GM10266 (cell line): Measurements from ENCODE around the gene TTC28.

Source experiments
- DNase-seq: peaks from one replicate; pipeline ENCODE4 v3.0.0; 2012; ENCODE audit errors: extremely low spot score
- CTCF ChIP-seq: IDR thresholded peaks from 2 replicates; pipeline ENCODE4 v1.5.1; 2012; ENCODE audit warnings: mild to moderate bottlenecking, low read depth; ENCODE audit not compliant: control insufficient read depth, insufficient read depth; ENCODE audit errors: missing control alignments

TTC28 gene

GRCh38 chr22:28679611-28680287 lies at the start of gene TTC28:
TSS of gene TTC28 (minus strand) at chr22:28679840. CDS start at chr22:28679723, 117 bp downstream.
- DNase-seq, result peak; percentile 60

DNA sequence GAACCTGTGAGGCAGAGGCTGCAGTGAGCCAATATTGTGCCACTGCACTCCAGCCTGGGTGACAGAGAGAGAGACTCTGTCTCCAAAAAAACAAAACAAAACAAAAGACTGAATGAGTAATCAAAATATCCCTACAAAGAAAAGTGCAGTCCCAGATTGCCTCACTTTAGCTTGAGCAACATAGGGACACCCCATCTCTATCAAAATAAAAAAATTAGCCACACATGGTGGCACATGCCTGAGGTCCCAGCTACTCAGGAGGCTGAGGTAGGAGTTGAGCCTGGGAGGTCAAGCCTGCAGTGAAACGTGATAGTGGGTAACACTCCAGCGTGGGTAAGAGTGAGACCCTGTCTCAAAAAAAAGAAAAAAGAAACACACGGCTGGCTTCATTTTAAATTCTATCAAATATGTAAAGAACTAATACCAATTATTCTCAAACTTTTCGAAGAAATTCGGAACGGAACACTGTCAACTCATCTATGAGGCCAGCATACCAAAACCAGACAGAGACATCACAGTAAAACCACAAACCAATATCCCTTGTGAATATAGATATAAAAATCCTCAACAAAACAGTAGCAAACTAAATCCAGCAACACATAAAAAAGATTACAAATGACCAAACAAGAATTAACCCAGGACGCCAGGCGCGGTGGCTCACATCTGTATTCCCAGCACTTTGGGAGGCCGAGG lies 49.1 kb upstream of the TTC28 start:
- no peak for DNase-seq
- TF ChIP-seq CTCF, result no peak

DNA sequence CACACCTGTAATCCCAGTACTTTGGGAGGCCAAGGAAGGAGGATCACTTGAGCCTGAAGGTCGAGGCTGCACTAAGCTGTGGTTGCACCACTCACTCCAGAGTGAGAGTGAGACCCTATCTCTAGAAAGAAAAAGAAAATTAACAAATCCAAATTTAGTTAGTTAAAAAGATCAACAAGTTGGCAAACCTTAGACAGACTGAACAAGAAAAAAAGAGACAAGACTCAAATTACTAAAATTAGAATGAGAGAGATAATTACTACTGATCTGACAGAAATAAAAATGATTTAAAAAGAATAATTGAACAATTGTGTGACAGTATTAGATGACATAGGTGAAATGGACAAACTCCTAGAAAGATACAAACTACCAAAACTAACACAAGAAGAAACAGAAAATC lies 48.4 kb upstream of the TTC28 start:
- no peak for DNase-seq
- TF ChIP-seq CTCF, result no peak

- TF ChIP-seq CTCF, result no peak
- DNase-seq, result no peak
Observed at GRCh38 chr22:28718044-28718443, 38.4 kb upstream of the TTC28 start.

DNA sequence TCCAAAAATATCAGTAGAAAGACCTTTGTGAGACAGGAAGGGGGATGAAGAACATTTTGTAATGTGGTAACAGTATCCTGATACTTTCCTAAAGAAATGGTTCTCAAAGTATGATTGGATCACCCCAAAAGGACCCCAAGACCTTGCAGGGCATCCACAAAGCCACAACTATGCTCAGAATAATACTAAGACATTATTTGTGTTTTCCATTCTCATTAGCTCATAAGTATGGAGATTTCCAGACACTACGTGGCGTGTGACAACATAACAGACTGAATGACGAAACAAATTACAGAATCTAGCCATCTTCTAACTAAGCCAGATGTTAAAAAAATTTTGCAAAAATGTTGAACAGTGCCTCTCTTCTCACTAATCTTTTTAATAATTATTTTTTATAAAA lies 37.0 kb upstream of the TTC28 start:
- DNase-seq, result no peak
- no peak for TF ChIP-seq CTCF

- DNase-seq, result no peak
- no peak for TF ChIP-seq CTCF
Observed at GRCh38 chr22:28715611-28716010, 36.0 kb upstream of the TTC28 start.

GRCh38 chr22:28714043-28714628 lies 34.5 kb upstream of the TTC28 start:
- no peak for DNase-seq
- no peak for TF ChIP-seq CTCF
